GM19043 (cell line): ENCODE data around the gene PBXIP1.
"Not testable (repeated sequence)": the region's sequence is repeated elsewhere in the genome, so short reads cannot be mapped to it uniquely, and the experiment has no call there.

Experiments used
- ATAC-seq: cut with Tn5 transposase; IDR thresholded peaks from one replicate; pipeline ENCODE4 v1.9.1; 2021; ENCODE audit warnings: low read depth; ENCODE audit not compliant: unreplicated experiment

The PBXIP1 gene

GRCh38 chr1:154994591-154994990 lies 38.7 kb upstream of the PBXIP1 start:
- ATAC-seq: no peak

GRCh38 chr1:154994269-154994587 lies 38.3 kb upstream of the PBXIP1 start:
- no peak for ATAC-seq

GRCh38 chr1:154993572-154994268 lies 37.8 kb upstream of the PBXIP1 start, which contains the start of gene LENEP:
Gene LENEP, plus strand, starts transcription at chr1:154993586. Its CDS starts 22 bp downstream, at chr1:154993608.
- no peak for ATAC-seq

DNA sequence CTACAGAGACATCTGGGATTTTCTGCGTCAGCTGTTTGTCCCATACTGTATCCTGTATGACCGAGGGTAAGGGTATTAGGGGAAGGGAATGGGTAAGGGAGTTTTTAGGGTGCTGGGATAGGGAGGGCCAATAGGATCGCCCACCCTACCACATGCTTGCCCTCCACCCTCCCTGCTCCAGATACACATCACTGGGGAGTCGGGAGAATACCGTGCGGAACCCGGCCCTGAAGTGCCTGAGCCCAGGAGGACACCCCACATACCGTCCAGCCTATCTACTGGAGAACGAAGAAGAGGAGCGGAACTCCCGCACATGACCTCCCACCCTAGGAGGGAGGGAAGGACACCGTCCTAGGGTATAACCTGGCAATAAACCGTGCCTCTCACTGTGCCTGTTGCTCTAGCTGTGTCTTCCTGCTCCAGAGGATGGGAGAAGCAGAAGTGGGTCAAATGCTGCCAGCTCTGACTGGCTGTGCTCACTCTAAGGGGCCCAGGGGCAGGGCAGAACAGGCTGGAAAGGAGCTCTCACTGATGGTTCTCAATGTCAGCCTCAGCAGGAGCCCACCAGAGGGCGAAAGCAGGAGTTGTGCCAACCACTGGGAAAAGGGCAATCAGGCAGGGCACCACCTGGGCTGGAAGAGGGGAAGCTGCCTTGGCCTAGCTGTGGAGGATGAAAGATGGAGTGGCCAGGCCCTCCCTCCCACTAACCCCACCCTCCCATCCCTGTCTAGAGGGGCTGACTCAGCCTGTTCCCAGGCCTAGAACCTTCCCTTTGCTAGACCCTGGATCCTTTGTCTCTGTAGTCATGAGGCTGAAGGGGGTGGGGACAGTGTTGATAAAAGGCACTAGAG lies 37.0 kb upstream of the PBXIP1 start:
- ATAC-seq: no peak

DNA sequence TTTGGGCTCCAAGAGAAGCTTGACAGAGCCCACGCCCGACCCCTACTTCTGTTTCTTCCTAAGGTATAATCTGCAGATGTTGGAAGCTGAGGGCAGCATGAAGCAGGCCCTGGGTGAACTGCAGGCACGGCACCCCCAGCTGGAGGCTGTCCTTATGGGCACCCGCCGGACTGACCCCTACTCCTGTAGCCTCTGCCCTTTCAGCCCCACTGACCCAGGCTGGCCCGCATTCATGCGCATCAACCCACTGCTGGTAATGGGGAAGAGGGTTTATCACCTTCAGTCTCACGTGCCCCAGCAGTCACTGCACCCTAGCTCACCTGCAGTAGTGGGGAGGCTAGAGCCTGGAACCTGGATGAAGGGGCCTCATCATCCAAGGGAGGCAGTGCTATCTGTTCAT lies 34.4 kb upstream of the PBXIP1 start:
- no peak for ATAC-seq

DNA sequence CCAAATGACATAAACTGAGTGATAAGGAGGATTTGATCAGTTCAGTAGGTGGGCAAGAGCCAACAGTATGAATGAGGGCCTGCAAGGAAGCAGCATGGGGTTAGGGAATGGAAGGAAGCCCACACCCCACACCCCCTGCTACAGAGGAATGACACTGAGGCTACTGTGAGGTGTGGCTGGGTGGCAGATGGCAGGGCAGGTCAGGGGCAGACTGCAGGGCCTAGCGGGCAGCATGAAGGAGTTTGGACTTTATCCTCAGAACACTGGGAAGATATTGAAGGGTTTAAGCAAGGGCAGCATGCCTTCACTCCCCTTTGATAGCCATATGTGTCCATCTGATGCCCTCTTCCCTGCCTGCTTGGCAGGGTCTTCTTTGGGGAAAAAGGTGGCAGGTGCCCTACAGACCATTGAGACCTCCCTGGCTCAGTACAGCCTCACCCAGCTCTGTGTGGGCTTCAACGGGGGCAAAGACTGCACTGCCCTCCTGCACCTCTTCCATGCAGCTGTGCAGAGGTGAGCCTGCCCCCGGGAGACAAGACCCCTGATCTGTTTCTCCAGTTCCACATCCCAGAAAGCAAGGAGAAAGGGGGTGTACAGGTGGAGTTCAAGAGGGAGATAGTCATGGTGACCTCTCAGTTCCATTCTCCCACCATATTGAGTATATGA lies 33.4 kb upstream of the PBXIP1 start:
- no peak for ATAC-seq

DNA sequence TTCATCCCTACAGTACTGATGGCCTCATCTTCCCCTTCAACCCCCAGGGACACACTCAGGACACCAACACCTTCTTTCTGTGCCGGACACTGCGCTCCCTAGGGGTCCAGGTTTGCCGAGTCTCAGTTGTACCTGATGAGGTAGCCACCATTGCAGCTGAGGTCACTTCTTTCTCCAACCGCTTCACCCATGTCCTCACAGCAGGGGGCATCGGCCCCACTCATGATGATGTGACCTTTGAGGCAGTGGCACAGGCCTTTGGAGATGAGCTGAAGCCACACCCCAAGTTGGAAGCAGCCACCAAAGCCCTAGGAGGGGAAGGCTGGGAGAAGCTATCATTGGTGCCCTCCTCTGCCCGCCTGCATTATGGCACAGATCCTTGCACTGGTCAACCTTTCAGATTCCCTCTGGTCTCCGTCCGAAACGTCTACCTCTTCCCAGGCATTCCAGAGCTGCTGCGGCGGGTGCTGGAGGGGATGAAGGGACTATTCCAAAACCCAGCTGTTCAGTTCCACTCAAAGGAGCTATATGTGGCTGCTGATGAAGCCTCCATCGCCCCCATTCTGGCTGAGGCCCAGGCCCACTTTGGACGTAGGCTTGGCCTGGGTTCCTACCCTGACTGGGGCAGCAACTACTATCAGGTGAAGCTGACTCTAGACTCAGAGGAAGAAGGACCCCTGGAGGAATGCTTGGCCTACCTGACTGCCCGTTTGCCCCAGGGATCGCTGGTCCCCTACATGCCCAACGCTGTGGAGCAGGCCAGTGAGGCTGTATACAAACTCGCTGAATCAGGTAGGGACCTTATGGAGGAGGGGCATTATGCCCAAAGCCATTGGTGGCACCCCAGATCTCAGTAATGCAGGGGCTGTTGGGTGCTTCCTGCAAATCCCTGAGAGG lies 32.4 kb upstream of the PBXIP1 start:
- ATAC-seq: no peak

GRCh38 chr1:154987326-154987725 lies 31.4 kb upstream of the PBXIP1 start:
- no peak for ATAC-seq

GRCh38 chr1:154986736-154987135 lies 30.8 kb upstream of the PBXIP1 start:
- not testable (repeated sequence) for ATAC-seq

DNA sequence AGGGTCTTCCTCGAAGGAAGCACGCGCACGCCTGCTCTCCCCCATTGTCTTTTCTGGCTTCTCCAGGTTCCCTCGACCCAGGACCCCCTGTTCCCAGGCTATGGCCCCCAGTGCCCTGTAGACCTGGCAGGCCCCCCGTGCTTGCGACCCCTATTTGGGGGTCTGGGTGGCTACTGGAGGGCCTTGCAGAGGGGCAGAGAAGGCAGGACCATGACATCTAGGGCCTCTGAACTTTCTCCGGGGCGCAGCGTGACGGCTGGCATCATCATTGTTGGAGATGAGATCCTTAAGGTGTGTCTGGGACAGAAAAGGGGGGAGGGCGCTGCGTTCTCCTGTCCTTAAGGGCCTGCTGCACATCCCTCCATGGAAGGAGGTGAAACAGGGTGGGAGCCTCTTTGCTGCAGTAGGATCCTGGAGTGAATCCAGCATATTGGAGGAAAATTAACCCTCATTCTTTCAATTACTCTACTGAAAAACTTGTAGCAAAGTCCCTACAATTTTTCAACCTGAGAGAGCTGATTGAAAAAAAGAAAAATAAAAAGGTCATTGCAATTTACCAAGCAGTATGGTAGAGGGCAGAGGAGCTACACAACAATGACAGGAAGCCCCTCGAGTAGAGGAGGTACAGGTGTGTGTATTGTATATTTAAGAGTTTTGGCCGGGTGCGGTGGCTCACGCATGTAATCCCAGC lies 28.0 kb upstream of the PBXIP1 start:
- ATAC-seq: no peak

- peak; percentile 98 for ATAC-seq
Measured at GRCh38 chr1:154982897-154983648, 27.2 kb upstream of the PBXIP1 start, which contains the start of gene FLAD1. Gene FLAD1, plus strand, starts transcription at chr1:154983344. Its CDS starts 351 bp downstream, at chr1:154983695.

- no peak for ATAC-seq
Measured at GRCh38 chr1:154982341-154982740, 26.4 kb upstream of the PBXIP1 start.

- no peak for ATAC-seq
Measured at GRCh38 chr1:154978360-154978759, 22.5 kb upstream of the PBXIP1 start.

DNA sequence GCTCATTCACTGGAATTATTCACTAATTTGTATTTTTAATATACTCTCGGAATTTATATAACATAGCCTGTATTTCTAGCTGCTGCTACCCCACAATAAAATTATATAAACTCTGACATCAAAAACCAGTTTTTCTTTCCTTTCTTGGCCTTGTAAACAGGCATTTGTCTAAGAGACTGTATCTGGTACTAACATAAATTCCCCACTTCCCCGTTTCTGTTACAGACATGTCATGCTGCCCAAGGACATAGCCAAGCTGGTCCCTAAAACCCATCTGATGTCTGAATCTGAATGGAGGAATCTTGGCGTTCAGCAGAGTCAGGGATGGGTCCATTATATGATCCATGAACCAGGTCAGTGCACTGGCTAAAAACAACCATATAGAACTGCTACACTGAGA lies 21.9 kb upstream of the PBXIP1 start:
- not testable (repeated sequence) for ATAC-seq

GRCh38 chr1:154975409-154976059 lies 19.6 kb upstream of the PBXIP1 start:
- ATAC-seq: no peak

- peak; percentile 35 for ATAC-seq
Measured at GRCh38 chr1:154974808-154975408, 19.0 kb upstream of the PBXIP1 start.

GRCh38 chr1:154974102-154974807 lies 18.4 kb upstream of the PBXIP1 start, which contains the start of gene CKS1B:
Gene CKS1B, plus strand, starts transcription at chr1:154974681. Its CDS starts 65 bp downstream, at chr1:154974746.
- peak; percentile 70 for ATAC-seq
